Umbilical cord (tissue), 2 donors: Measurements from ENCODE around the gene MRPL58. TPM values are rescaled to one million over a fixed set of nuclear protein-coding genes. Genes with fewer than 3 reads are reported as not detected.
"Not testable (repeated sequence)": the region's sequence is repeated elsewhere in the genome, so short reads cannot be mapped to it uniquely, and the experiment has no call there.

Source experiments
- DNase-seq: peaks from one replicate; pipeline ENCODE4 v3.0.0-alpha.2; 2015; ENCODE audit warnings: low spot score
- total RNA-seq: library from RNA; depleted of rRNA; stranded (reverse); fragments of >200 nt; gene quantifications from one replicate; pipeline ENCODE4 v1.2.3, GENCODE V29; 2014; ENCODE audit warnings: low replicate concordance; ENCODE audit not compliant: insufficient read depth

MRPL58 gene
- total RNA-seq, 1 donor from 2014 or later, result 24.6 TPM

GRCh38 chr17:75013092-75013559 lies 656 bp downstream of the MRPL58 start:
- DNase-seq, result peak; percentile 22

- DNase-seq, result no peak
Measured at GRCh38 chr17:75019146-75019545, 6.7 kb downstream of the MRPL58 start.

- no peak for DNase-seq
Measured at GRCh38 chr17:75019710-75020109, 7.2 kb downstream of the MRPL58 start.

- DNase-seq, result peak; percentile 40
Measured at GRCh38 chr17:75020331-75021110, 8.1 kb downstream of the MRPL58 start.

- DNase-seq, result no peak
Measured at GRCh38 chr17:75024686-75025397, 12.4 kb downstream of the MRPL58 start.

GRCh38 chr17:75025398-75025734 lies 12.9 kb downstream of the MRPL58 start:
- DNase-seq, result not testable (repeated sequence)

- DNase-seq, result not testable (repeated sequence)
Measured at GRCh38 chr17:75026650-75027049, 14.2 kb downstream of the MRPL58 start.

GRCh38 chr17:75030161-75030560 lies 17.7 kb downstream of the MRPL58 start:
- no peak for DNase-seq

- DNase-seq, result peak; percentile 92
Measured at GRCh38 chr17:75031972-75032719, 19.7 kb downstream of the MRPL58 start.

- DNase-seq, result peak; percentile 52
Measured at GRCh38 chr17:75032720-75033280, 20.3 kb downstream of the MRPL58 start.

- peak; percentile 95 for DNase-seq
Measured at GRCh38 chr17:75033346-75034235, 21.1 kb downstream of the MRPL58 start.

- peak; percentile 86 for DNase-seq
Measured at GRCh38 chr17:75034236-75034908, 21.9 kb downstream of the MRPL58 start.

GRCh38 chr17:75036643-75037268 lies 24.3 kb downstream of the MRPL58 start:
- peak; percentile 97 for DNase-seq

GRCh38 chr17:75039238-75039637 lies 26.8 kb downstream of the MRPL58 start:
- DNase-seq, result no peak

GRCh38 chr17:75041656-75042280 lies 29.3 kb downstream of the MRPL58 start:
- no peak for DNase-seq

GRCh38 chr17:75043789-75044188 lies 31.3 kb downstream of the MRPL58 start:
- DNase-seq, result not testable (repeated sequence)

GRCh38 chr17:75044716-75045115 lies 32.2 kb downstream of the MRPL58 start:
- DNase-seq, result no peak

- not testable (repeated sequence) for DNase-seq
Measured at GRCh38 chr17:75045946-75046406, 33.5 kb downstream of the MRPL58 start.
